ENCODE data around the gene MPZL3.

GRCh38 chr11:118201966-118202365 lies 50.2 kb downstream of the MPZL3 start:
- TF ChIP-seq CTCF (conservative IDR thresholded peaks at IDR 0.05) (no peak), ZFX (IDR thresholded peaks at IDR 0.05) (no peak)
